ENCODE measurements around the gene IGF2R.

Gene IGF2R

DNA sequence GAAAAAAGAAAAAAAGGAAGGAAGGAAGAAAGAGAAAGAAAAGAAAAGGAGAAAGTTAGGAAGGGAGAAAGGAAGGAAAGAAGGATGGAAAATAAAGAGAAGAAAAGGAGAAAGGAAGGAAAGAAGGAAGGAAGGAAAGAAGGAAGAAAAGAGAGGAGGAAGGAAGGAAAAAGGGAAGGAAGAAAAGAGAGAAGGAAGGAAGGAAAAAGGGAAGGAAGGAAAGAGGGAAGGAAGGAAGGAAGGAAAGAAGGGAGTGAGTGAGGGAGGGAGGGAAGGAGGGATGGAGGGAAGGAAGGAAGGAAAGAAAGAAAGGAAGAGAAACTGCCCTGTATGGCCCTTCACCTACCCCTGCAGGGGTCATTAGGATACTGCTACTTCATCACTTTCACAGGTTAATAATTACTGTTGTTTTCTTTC is 12.9 kb upstream of the IGF2R start:
- TF ChIP-seq, protein P1, sequence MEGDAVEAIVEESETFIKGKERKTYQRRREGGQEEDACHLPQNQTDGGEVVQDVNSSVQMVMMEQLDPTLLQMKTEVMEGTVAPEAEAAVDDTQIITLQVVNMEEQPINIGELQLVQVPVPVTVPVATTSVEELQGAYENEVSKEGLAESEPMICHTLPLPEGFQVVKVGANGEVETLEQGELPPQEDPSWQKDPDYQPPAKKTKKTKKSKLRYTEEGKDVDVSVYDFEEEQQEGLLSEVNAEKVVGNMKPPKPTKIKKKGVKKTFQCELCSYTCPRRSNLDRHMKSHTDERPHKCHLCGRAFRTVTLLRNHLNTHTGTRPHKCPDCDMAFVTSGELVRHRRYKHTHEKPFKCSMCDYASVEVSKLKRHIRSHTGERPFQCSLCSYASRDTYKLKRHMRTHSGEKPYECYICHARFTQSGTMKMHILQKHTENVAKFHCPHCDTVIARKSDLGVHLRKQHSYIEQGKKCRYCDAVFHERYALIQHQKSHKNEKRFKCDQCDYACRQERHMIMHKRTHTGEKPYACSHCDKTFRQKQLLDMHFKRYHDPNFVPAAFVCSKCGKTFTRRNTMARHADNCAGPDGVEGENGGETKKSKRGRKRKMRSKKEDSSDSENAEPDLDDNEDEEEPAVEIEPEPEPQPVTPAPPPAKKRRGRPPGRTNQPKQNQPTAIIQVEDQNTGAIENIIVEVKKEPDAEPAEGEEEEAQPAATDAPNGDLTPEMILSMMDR (IDR thresholded peaks at IDR 0.05; ENCODE audit: borderline replicate concordance, extremely low read depth, low read length, poor library complexity, severe bottlenecking) = no peak
- no peak for TF ChIP-seq EZH2 (IDR thresholded peaks at IDR 0.05; ENCODE audit: borderline replicate concordance, low read depth, low read length, severe bottlenecking)
- no peak overlapping the region for H3K27ac ChIP-seq (ENCODE audit: low read length)
- H3K9me3 ChIP-seq (ENCODE audit: insufficient read depth, low read length, severe bottlenecking) = no peaks in the 10 kb centered on the region
- no peaks in the 10 kb centered on the region for H4K20me1 ChIP-seq (ENCODE audit: insufficient read depth, low read length)
- no peak overlapping the region for H2AFZ ChIP-seq (ENCODE audit: low read depth, low read length)
- H3K27me3 ChIP-seq (ENCODE audit: insufficient read depth, low read length, poor library complexity) = no peaks in the 10 kb centered on the region
- H3K9ac ChIP-seq (ENCODE audit: low read depth, low read length) = no peak overlapping the region
- H3K36me3 ChIP-seq (ENCODE audit: insufficient read depth, low read length) = no peaks in the 10 kb centered on the region
- ATAC-seq (ENCODE audit: insufficient read depth, low read depth) (no peak), DNase-seq (no peak)
- no peaks in the 10 kb centered on the region for H3K79me2 ChIP-seq (ENCODE audit: insufficient read depth, low read length)
- no peak overlapping the region for H3K4me2 ChIP-seq (ENCODE audit: insufficient read depth, low read length)
- H3K4me3 ChIP-seq (ENCODE audit: low read depth in 1 of 2, low read length in 2 of 2) = no peak overlapping the region
- H3K4me1 ChIP-seq (ENCODE audit: insufficient read depth, low read length) = no peaks in the 10 kb centered on the region

- TF ChIP-seq EZH2 (IDR thresholded peaks at IDR 0.05; ENCODE audit: borderline replicate concordance, low read depth, low read length, severe bottlenecking) = no peak
- TF ChIP-seq, protein P1 (IDR thresholded peaks at IDR 0.05; ENCODE audit: borderline replicate concordance, extremely low read depth, low read length, poor library complexity, severe bottlenecking) = no peak
- Histone ChIP-seq H3K27ac (ENCODE audit: low read length) (no peak overlapping the region), H3K36me3 (ENCODE audit: insufficient read depth, low read length) (no peaks in the 10 kb centered on the region), H3K9ac (ENCODE audit: low read depth, low read length) (no peak overlapping the region), H3K9me3 (ENCODE audit: insufficient read depth, low read length, severe bottlenecking) (no peaks in the 10 kb centered on the region), H3K4me2 (ENCODE audit: insufficient read depth, low read length) (no peak overlapping the region), H4K20me1 (ENCODE audit: insufficient read depth, low read length) (no peaks in the 10 kb centered on the region), H3K4me1 (ENCODE audit: insufficient read depth, low read length) (no peaks in the 10 kb centered on the region), H3K79me2 (ENCODE audit: insufficient read depth, low read length) (no peaks in the 10 kb centered on the region), H3K4me3 (ENCODE audit: low read depth in 1 of 2, low read length in 2 of 2) (no peak overlapping the region), H2AFZ (ENCODE audit: low read depth, low read length) (no peak overlapping the region), H3K27me3 (ENCODE audit: insufficient read depth, low read length, poor library complexity) (no peaks in the 10 kb centered on the region)
- no peak for ATAC-seq (ENCODE audit: insufficient read depth, low read depth)
- no peak for DNase-seq
These were observed 11.7 kb upstream of the IGF2R start for GRCh38 chr6:159957071-159957673.

GRCh38 chr6:159959165-159959975 is 9.5 kb upstream of the IGF2R start:
- Histone ChIP-seq H3K4me2 (ENCODE audit: insufficient read depth, low read length) (no peak overlapping the region), H3K79me2 (ENCODE audit: insufficient read depth, low read length) (no peaks in the 10 kb centered on the region), H3K27me3 (ENCODE audit: insufficient read depth, low read length, poor library complexity) (no peaks in the 10 kb centered on the region), H3K4me3 (ENCODE audit: low read depth in 1 of 2, low read length in 2 of 2) (no peak overlapping the region), H2AFZ (ENCODE audit: low read depth, low read length) (no peak overlapping the region), H3K9me3 (ENCODE audit: insufficient read depth, low read length, severe bottlenecking) (no peaks in the 10 kb centered on the region), H3K4me1 (ENCODE audit: insufficient read depth, low read length) (no peaks in the 10 kb centered on the region), H3K9ac (ENCODE audit: low read depth, low read length) (no peak overlapping the region), H3K36me3 (ENCODE audit: insufficient read depth, low read length) (no peaks in the 10 kb centered on the region), H4K20me1 (ENCODE audit: insufficient read depth, low read length) (no peaks in the 10 kb centered on the region), H3K27ac (ENCODE audit: low read length) (no peak overlapping the region)
- ATAC-seq (ENCODE audit: insufficient read depth, low read depth) (no peak), DNase-seq (no peak)
- TF ChIP-seq, protein P1 (IDR thresholded peaks at IDR 0.05; ENCODE audit: borderline replicate concordance, extremely low read depth, low read length, poor library complexity, severe bottlenecking) = no peak
- no peak for TF ChIP-seq EZH2 (IDR thresholded peaks at IDR 0.05; ENCODE audit: borderline replicate concordance, low read depth, low read length, severe bottlenecking)
